Body of pancreas (tissue), 4 donors: ENCODE results near the gene DPYSL4.

Experiments used
- CTCF ChIP-seq, 7 experiments: fragments of 450-650 bp in 4 of 7; fragments of 200-600 bp in 3 of 7; sonication (generic) in 3 of 7; IDR thresholded peaks; one replicate each; pipeline ENCODE4 v1.5.1; 2016 to 2019; ENCODE audit warnings: antibody characterized with exemption in 7 of 7
- POLR2A ChIP-seq, 3 donors: fragments of 450-650 bp; IDR thresholded peaks; one replicate each; pipeline ENCODE4 v1.6.1; 2016; ENCODE audit warnings: antibody characterized with exemption in 3 of 3, mild to moderate bottlenecking in 2 of 3

- no peak for TF ChIP-seq CTCF (IDR thresholded peaks at IDR 0.05)
- no peak for TF ChIP-seq POLR2A (IDR thresholded peaks at IDR 0.05)
Measured at GRCh38 chr10:132164761-132165278, 21.9 kb upstream of the DPYSL4 start.
